Measurements from ENCODE around the gene NFATC2. TPM values are rescaled to one million over a fixed set of nuclear protein-coding genes. Genes with fewer than 3 reads are reported as not detected.

Gene NFATC2
- total RNA-seq, 1 donor from 2014 or later: 3.9 TPM

DNA sequence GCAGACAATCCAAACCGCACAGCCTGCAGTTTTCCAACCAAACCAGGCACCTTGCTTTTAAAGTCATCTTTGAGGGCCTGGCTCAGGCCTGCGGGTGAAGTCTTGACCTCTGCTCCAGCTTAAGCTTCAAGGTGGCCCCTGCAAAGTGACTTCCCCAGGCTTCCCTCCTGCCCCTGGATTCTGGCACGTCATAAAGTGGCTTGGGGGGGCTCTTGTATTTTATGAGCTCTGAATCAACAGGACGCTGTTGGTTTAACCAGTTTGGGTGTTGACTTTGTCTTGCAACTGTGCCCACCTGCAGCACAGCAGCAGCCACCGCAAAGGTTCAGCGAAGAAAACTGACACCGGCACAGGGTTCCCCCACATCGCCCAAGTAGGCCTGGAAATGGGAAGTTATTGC, 81.2 kb downstream of the NFATC2 start:
- H3K9me3 Mint-ChIP-seq (ENCODE audit: unreplicated experiment): peaks cover 2% of the 10 kb centered on the region
- no peaks in the 10 kb centered on the region for H3K79me2 ChIP-seq (ENCODE audit: insufficient read depth, low read length)
- peaks cover 4% of the 10 kb centered on the region for H3K36me3 Mint-ChIP-seq (ENCODE audit: low read depth, unreplicated experiment)
- DNase-seq (ENCODE audit: low read depth): no peak
- no peak overlapping the region for H3K4me3 Mint-ChIP-seq (ENCODE audit: unreplicated experiment)
- no peak overlapping the region for H3K9ac ChIP-seq (ENCODE audit: low read length)
- no peak overlapping the region for H3K4me2 ChIP-seq (ENCODE audit: low read length)
- no peak for FAIRE-seq
- H3K36me3 ChIP-seq (ENCODE audit: insufficient read depth, low read length): no peaks in the 10 kb centered on the region
- TF ChIP-seq, protein P1, sequence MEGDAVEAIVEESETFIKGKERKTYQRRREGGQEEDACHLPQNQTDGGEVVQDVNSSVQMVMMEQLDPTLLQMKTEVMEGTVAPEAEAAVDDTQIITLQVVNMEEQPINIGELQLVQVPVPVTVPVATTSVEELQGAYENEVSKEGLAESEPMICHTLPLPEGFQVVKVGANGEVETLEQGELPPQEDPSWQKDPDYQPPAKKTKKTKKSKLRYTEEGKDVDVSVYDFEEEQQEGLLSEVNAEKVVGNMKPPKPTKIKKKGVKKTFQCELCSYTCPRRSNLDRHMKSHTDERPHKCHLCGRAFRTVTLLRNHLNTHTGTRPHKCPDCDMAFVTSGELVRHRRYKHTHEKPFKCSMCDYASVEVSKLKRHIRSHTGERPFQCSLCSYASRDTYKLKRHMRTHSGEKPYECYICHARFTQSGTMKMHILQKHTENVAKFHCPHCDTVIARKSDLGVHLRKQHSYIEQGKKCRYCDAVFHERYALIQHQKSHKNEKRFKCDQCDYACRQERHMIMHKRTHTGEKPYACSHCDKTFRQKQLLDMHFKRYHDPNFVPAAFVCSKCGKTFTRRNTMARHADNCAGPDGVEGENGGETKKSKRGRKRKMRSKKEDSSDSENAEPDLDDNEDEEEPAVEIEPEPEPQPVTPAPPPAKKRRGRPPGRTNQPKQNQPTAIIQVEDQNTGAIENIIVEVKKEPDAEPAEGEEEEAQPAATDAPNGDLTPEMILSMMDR (IDR thresholded peaks at IDR 0.05; ENCODE audit: insufficient read depth, low read depth, low read length): no peak
- no peak for TF ChIP-seq EZH2 (IDR thresholded peaks at IDR 0.05; ENCODE audit: insufficient read depth, low read length)
- H3K27me3 ChIP-seq (ENCODE audit: insufficient read depth, low read length): no peaks in the 10 kb centered on the region
- no peak overlapping the region for H2AFZ ChIP-seq (ENCODE audit: low read depth, low read length)
- H3K27ac ChIP-seq (ENCODE audit: low read depth, low read length): no peak overlapping the region
- H3K9me3 ChIP-seq (ENCODE audit: insufficient read depth, low read depth, low read length): no peaks in the 10 kb centered on the region
- H3K27ac Mint-ChIP-seq (ENCODE audit: unreplicated experiment): no peak overlapping the region
- H3K4me1 ChIP-seq (ENCODE audit: insufficient read depth, low read length): peaks cover 19% of the 10 kb centered on the region
- H3K4me1 Mint-ChIP-seq (ENCODE audit: low read depth, unreplicated experiment): peaks cover 11% of the 10 kb centered on the region
- no peak overlapping the region for H3K4me3 ChIP-seq (ENCODE audit: insufficient read depth, low read depth, low read length)
- H3K27me3 Mint-ChIP-seq (ENCODE audit: low read depth, unreplicated experiment): peaks cover 4% of the 10 kb centered on the region
- H4K20me1 ChIP-seq (ENCODE audit: insufficient read depth, low read length): no peaks in the 10 kb centered on the region

DNA sequence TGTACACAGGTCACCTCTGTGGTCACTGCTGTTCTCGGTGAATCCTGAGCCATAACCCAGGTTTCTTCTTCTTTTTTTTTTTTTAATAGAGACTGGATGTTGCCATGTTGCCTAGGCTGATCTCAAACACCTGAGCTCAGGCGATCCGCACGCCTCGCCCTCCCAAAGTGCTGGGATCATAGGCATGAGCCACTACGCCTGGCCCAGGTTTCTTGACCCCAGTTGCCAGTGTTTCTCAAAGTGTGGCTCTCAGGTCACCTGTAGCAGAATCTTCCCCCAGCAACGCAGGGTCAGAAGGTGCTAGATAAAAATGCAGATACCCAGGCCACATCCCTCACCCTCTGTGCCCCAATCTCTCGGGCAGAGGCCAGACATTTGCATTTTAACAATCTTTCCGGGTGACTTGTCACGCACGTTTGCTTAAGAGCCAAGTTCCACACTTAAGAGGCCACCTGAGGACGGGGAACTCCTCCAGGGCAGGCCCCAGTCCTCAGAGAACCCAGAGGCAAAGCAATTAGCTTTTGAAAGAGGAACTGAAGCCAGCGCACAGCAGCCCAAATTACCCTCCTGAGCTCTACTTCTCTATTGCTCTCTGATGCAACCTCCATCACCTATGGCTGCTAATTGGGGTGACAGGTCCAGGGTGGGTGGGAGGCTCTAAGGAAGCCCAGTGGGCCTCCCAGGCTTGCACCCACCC, 81.8 kb downstream of the NFATC2 start:
- Mint-ChIP-seq H3K27ac (ENCODE audit: unreplicated experiment) (no peak overlapping the region), H3K4me1 (ENCODE audit: low read depth, unreplicated experiment) (peaks cover 11% of the 10 kb centered on the region), H3K27me3 (ENCODE audit: low read depth, unreplicated experiment) (peaks cover 4% of the 10 kb centered on the region), H3K36me3 (ENCODE audit: low read depth, unreplicated experiment) (peaks cover 4% of the 10 kb centered on the region), H3K4me3 (ENCODE audit: unreplicated experiment) (no peak overlapping the region), H3K9me3 (ENCODE audit: unreplicated experiment) (peaks cover 2% of the 10 kb centered on the region)
- no peaks in the 10 kb centered on the region for H3K79me2 ChIP-seq (ENCODE audit: insufficient read depth, low read length)
- no peak overlapping the region for H2AFZ ChIP-seq (ENCODE audit: low read depth, low read length)
- peaks cover 22% of the 10 kb centered on the region for H3K4me1 ChIP-seq (ENCODE audit: insufficient read depth, low read length)
- TF ChIP-seq EZH2 (IDR thresholded peaks at IDR 0.05; ENCODE audit: insufficient read depth, low read length): no peak
- TF ChIP-seq, protein P1 (IDR thresholded peaks at IDR 0.05; ENCODE audit: insufficient read depth, low read depth, low read length): no peak
- no peaks in the 10 kb centered on the region for H3K27me3 ChIP-seq (ENCODE audit: insufficient read depth, low read length)
- FAIRE-seq (no peak), DNase-seq (ENCODE audit: low read depth) (no peak)
- H3K27ac ChIP-seq (ENCODE audit: low read depth, low read length): no peak overlapping the region
- H3K9me3 ChIP-seq (ENCODE audit: insufficient read depth, low read depth, low read length): no peaks in the 10 kb centered on the region
- no peaks in the 10 kb centered on the region for H4K20me1 ChIP-seq (ENCODE audit: insufficient read depth, low read length)
- H3K9ac ChIP-seq (ENCODE audit: low read length): no peak overlapping the region
- no peak overlapping the region for H3K4me3 ChIP-seq (ENCODE audit: insufficient read depth, low read depth, low read length)
- H3K36me3 ChIP-seq (ENCODE audit: insufficient read depth, low read length): no peaks in the 10 kb centered on the region
- H3K4me2 ChIP-seq (ENCODE audit: low read length): no peak overlapping the region

DNA sequence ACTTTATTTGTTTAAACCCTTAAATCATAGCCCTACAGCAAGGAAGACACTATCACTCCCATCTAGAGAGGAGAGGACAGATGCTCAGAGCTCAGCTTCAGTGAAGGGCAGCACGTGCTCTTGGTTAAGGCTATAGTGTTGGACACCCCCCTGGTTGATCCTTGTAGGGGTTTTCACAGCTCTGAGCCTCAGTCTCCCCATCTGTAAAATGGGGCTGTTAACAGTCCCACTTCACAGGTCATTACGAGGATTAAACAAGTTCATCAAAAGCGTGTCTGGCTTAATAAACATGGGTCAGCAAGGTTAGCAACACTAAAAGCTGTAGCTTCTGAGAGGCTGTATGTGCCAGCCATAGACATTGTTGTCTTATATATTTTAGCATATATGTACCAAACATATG, 82.4 kb downstream of the NFATC2 start:
- Mint-ChIP-seq H3K27me3 (ENCODE audit: low read depth, unreplicated experiment) (peaks cover 4% of the 10 kb centered on the region), H3K4me3 (ENCODE audit: unreplicated experiment) (no peak overlapping the region), H3K4me1 (ENCODE audit: low read depth, unreplicated experiment) (peaks cover 9% of the 10 kb centered on the region), H3K9me3 (ENCODE audit: unreplicated experiment) (no peaks in the 10 kb centered on the region), H3K36me3 (ENCODE audit: low read depth, unreplicated experiment) (peaks cover 2% of the 10 kb centered on the region), H3K27ac (ENCODE audit: unreplicated experiment) (no peak overlapping the region)
- no peaks in the 10 kb centered on the region for H3K9me3 ChIP-seq (ENCODE audit: insufficient read depth, low read depth, low read length)
- DNase-seq (ENCODE audit: low read depth) (no peak), FAIRE-seq (no peak)
- H3K27me3 ChIP-seq (ENCODE audit: insufficient read depth, low read length): no peaks in the 10 kb centered on the region
- H3K36me3 ChIP-seq (ENCODE audit: insufficient read depth, low read length): no peaks in the 10 kb centered on the region
- no peak overlapping the region for H3K9ac ChIP-seq (ENCODE audit: low read length)
- H4K20me1 ChIP-seq (ENCODE audit: insufficient read depth, low read length): no peaks in the 10 kb centered on the region
- TF ChIP-seq EZH2 (IDR thresholded peaks at IDR 0.05; ENCODE audit: insufficient read depth, low read length): no peak
- TF ChIP-seq, protein P1 (IDR thresholded peaks at IDR 0.05; ENCODE audit: insufficient read depth, low read depth, low read length): no peak
- H3K4me2 ChIP-seq (ENCODE audit: low read length): no peak overlapping the region
- no peaks in the 10 kb centered on the region for H3K79me2 ChIP-seq (ENCODE audit: insufficient read depth, low read length)
- H3K27ac ChIP-seq (ENCODE audit: low read depth, low read length): no peak overlapping the region
- H3K4me1 ChIP-seq (ENCODE audit: insufficient read depth, low read length): peaks cover 22% of the 10 kb centered on the region
- H3K4me3 ChIP-seq (ENCODE audit: insufficient read depth, low read depth, low read length): no peak overlapping the region
- no peak overlapping the region for H2AFZ ChIP-seq (ENCODE audit: low read depth, low read length)

Measured in astrocyte (in vitro differentiated cells and primary cell).